Hippocampal formation (tissue), 2 donors: ENCODE data around the gene TRIM72.
"Not testable (repeated sequence)": the region's sequence is repeated elsewhere in the genome, so short reads cannot be mapped to it uniquely, and the experiment has no call there.

Source experiments
- DNase-seq, 2 donors: peaks; one replicate each; lab custom pipeline; 2025; lab: John Stamatoyannopoulos, UW

The TRIM72 gene, protein sequence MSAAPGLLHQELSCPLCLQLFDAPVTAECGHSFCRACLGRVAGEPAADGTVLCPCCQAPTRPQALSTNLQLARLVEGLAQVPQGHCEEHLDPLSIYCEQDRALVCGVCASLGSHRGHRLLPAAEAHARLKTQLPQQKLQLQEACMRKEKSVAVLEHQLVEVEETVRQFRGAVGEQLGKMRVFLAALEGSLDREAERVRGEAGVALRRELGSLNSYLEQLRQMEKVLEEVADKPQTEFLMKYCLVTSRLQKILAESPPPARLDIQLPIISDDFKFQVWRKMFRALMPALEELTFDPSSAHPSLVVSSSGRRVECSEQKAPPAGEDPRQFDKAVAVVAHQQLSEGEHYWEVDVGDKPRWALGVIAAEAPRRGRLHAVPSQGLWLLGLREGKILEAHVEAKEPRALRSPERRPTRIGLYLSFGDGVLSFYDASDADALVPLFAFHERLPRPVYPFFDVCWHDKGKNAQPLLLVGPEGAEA

DNA sequence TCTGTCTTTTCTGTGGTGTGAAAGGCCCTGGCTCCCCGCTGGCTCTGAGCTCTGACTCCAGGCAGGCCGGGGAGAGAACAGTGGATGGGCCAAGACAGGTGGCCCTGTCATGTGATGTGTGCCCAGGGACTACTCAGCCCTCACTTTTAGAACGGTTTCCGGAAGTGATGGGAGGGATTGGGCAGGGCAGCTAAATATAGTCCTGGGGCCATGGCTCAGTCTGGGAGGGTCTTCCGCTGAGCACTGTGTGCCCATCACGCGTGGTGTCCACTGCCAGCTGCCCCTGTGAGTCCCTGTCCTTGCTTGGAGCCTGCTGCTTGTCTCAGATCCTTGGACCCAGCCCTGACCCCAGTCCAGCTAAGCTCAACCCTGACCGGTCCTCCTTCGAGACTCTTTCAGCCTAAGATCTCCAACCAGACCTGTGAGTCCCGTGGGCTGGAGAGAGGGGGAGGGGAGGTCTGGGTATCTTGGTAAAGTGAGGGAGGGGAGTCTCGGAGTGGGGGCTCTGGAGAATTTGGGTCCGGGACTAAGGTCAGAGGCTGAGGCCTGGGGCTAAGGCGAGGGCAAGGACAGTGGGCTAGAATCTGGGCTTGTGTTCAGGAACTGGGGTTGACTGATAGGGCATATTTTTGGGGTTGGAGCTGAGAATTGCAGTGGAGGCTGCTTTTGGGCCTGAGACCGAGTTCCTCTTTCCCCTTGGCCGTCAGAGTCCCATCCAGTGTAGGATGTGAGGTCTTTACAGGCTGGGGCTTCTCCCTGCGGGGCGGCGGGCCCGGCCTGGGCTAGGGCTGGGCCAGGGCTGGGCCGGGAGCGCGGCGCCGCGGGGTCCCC is at the start of gene TRIM72:
Gene TRIM72 (plus strand): TSS at position 243 of the 831 bp plus-strand sequence. CDS start 620 bp downstream, outside the sequence.
- no peak for DNase-seq

DNA sequence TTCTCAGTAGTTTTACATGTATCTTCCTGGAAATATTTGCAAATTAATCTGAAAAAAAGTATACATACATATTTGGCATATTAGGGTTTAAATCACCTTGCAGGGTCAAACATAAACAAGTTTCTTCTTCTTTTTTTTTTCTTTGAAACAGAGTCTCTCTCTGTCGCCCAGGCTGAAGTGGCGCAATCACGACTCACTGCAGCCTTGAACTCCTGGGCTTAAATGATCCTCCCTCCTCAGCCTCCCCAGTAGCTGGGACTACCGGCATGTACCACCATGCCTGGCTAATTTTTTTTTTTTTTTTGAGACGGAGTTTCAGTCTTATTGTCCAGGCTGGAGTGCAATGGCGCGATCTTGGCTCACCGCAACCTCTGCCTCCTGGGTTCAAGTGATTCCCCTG is 46.6 kb upstream of the TRIM72 start:
- DNase-seq: no peak

DNA sequence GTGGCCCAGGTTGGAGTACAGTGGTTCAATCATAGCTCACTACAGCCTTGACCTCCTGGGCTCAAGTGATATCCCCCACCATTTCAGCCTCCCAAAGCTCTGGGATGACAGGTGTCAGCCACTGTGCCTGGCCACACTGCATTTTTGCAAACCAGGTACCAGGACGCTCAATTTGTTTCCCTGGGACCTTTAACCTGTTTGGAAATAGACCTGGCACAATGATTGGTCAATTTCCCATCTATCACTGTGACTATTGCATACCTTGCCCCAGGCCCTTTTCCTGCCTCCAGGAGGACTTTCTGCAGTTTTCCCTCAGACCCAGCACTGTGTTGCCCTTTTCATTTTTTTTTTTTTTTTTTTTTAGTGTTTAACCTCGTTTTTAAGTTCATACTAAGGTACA is 45.1 kb upstream of the TRIM72 start:
- no peak for DNase-seq

DNA sequence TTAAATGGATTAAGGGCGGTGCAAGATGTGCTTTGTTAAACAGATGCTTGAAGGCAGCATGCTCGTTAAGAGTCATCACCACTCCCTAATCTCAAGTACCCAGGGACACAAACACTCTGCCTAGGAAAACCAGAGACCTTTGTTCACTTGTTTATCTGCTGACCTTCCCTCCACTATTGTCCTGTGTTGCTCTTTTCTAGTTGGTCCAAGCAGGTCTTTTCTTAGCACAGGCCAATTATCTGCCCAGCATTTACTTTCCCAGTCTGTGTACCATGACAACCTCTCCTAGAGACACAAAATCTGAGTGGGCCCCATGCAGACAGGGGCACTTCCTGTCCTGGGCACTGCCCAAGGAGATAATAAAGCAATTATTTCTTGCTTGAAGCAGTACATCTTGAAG is 43.9 kb upstream of the TRIM72 start:
- not testable (repeated sequence) for DNase-seq

DNA sequence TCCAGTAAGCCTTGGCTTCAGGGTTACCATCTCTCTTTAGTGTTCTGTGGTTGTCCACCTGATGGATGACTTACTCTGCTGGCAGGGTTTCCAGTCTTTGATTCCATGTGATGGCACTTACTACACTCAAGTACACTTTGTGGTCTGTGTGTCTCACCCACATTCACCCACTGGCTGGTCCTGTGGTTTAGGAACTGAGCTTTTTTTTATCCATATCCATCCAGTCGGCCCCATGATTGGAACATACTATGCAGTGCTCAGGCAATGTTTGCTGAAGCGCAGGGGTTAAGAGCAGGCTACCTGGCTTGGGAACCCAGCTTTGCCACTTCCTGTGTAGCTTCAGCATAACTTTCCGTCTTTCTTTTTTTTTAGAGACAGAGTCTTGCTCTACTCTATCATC is 36.8 kb upstream of the TRIM72 start:
- DNase-seq: no peak

DNA sequence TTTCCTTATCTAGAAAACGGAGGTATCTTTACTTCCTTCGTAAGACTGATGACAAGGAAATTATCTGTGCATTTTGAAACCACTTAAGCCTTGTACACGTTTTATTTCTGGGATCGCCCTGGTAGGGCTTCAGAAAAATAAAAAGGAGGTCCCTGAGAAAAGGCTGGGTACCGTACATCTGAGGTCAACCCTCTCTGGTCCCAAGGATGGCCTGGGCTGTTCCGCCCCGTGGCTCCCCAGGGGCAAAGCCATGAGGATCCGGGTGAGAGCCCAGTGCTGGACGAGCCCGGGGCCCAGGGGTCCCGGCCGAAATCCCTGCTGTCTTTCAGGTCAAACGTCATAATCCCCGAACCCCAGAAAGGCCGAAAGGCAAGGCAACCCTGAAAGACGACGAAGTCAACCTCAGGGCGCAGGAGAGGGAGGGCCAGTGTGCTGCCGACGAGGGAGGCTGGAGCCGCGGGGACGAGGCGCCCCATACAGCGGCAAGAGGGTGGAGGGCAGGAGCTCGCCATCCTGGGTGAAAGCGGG is 34.6 kb upstream of the TRIM72 start:
- no peak for DNase-seq

DNA sequence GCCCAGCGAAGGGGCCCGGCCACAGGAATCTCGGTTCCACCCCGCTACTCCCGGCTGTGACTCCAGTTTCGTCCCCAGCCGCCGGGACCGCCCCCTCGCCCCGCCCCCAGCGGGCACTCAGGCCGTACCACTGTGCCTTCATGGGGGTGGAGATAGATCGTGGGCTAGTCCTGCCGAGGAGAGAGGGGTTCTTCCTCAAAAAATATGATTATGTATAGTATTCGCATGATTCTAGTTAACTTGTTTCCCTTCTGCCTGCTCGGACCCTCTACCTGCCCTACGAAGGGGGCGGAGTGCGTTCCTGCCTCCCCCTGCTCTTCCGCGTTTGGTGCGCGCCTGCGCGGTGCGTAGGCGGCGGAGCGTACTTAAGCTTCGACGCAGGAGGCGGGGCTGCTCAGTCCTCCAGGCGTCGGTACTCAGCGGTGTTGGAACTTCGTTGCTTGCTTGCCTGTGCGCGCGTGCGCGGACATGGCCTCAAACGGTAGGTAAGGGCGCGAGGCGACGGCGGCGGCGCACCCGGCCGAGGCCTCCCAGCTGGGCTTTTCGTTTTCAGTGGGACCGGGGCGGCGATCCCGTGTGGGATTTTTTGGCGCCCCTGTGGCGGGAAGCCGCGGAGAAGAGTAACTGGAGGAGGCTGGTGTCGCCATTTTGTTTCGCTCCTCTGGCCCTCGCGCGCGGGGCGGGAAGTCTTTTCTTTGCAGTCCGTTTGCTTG is 34.0 kb upstream of the TRIM72 start, which contains the start of gene FUS:
Gene FUS (plus strand): TSS at position 393 of the 713 bp plus-strand sequence. CDS start 76 bp downstream, at position 469.
- peak; percentile 84 to 89 for DNase-seq

DNA sequence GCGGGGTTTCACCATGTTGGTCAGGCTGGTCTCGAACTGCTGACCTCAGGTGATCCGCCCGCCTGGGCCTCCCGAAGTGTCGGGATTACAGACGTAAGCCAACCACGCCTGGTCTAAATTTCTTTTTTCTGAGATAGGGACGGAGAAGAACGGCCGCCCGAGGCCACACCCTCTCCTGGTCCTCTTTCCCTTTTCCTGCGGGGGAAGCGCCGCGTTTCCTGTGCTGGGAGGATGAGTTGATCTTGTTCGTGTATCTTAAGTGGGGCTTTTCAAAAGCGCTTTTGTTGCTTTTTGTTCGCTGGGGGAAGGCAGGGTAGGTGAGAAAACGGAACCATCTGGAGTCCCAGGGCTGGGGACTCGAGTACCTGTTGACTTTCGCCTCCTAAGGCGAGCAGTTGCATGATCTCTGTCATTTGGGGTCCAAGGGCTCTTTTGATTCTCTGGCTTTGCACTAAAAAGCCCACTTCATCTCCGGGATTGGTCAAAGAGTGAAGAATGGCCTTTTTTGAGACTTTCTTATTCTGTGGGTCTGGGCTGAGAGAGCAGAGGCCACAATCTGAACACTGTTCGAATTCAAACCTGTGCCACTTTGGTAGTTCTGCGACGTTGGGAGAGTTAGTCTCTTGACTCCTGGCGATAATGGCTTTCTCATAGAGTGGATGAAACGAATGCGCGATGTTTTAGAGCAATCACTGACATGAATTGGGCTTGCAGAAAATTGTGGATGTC is 32.7 kb upstream of the TRIM72 start:
- DNase-seq: no peak

DNA sequence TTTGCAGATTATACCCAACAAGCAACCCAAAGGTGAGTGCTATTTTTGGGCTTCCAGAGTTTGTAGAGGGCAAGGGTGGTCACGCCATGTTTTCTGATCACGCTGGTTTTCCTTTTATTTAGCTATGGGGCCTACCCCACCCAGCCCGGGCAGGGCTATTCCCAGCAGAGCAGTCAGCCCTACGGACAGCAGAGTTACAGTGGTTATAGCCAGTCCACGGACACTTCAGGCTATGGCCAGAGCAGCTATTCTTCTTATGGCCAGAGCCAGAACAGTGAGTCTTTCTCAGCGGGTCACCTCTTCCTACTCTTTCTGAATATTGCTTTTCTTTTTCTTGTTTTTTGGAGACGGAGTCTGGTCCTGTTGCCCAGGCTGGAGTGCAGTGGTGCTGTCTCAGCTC is 31.5 kb upstream of the TRIM72 start:
- DNase-seq: no peak

DNA sequence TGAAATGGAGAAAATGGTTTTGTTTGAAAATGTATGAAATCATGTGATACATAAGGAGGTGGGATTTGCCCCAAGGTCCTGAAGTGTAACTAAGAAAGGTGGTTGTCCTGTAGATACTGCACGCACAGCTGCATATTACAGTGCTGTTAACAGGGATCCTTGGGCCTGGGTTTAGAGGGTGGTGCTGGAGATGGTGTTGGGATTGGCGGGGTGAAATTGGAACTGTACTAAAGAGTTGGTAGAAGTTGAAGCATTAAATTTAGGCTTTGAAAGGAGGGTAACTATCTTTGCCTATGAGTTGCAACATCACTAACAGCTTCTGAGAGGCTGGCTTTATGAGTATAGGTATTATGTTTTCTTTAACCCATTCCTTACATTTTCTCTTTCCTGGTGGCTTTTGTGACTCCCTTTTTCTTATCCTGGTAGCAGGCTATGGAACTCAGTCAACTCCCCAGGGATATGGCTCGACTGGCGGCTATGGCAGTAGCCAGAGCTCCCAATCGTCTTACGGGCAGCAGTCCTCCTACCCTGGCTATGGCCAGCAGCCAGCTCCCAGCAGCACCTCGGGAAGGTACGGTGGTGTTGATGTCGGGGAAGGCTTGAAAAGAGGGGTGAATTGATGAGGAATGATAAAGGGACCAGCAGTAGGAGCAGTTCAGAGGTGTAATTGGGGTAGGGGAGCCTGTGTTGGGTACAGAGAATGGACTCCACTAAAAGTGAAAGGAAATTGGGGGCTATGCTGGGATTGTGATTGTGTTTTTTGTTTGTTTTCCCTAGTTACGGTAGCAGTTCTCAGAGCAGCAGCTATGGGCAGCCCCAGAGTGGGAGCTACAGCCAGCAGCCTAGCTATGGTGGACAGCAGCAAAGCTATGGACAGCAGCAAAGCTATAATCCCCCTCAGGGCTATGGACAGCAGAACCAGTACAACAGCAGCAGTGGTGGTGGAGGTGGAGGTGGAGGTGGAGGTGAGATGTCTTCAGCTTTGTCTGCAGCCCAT is 30.2 kb upstream of the TRIM72 start:
- no peak for DNase-seq

DNA sequence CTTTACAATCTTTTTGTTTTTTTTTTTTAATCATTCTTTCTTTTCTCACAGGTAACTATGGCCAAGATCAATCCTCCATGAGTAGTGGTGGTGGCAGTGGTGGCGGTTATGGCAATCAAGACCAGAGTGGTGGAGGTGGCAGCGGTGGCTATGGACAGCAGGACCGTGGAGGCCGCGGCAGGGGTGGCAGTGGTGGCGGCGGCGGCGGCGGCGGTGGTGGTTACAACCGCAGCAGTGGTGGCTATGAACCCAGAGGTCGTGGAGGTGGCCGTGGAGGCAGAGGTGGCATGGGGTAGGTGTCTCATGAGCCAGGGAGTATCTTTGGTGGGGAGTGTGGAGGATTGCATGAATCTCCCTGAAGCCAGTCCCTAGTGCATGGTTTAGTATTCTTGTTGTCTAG is 29.0 kb upstream of the TRIM72 start:
- no peak for DNase-seq

DNA sequence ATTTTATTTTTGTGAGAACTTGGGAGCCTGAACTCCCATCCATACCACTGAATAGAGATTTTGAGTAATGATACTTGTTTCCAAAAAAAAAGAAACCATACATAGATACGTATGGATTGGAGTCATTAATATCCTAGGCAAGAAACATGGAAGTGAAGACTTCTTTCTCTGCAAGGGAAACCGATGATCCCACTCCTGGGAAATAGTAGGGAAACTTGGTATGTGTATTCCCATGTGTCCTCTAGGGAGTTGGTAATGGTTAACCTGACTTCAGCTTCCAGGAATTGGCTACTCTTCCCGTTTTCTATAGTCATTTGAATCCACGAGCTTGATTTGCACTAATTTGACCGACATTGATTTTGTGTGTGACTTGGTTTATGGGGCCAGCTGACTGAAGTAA is 28.6 kb upstream of the TRIM72 start:
- DNase-seq: no peak

DNA sequence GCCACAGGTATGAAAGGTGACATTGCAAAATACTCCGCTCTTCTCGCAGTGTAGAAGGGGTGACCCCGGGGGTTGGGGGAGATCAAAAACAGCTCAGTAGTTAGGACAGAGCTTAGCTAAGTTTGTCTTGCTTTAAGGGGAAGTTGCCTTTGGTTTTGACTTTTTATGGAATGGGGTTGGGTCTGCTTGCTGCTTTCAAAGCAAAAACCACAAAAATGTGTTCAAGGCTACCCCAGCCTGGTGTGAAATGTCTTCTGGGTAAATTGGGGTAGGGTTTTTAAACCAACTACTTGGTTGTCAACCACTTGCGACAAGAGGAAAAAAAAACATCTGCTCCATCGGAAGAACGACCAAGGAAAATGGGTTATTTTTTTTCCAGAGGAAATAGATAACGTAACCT is 27.7 kb upstream of the TRIM72 start:
- DNase-seq: no peak

DNA sequence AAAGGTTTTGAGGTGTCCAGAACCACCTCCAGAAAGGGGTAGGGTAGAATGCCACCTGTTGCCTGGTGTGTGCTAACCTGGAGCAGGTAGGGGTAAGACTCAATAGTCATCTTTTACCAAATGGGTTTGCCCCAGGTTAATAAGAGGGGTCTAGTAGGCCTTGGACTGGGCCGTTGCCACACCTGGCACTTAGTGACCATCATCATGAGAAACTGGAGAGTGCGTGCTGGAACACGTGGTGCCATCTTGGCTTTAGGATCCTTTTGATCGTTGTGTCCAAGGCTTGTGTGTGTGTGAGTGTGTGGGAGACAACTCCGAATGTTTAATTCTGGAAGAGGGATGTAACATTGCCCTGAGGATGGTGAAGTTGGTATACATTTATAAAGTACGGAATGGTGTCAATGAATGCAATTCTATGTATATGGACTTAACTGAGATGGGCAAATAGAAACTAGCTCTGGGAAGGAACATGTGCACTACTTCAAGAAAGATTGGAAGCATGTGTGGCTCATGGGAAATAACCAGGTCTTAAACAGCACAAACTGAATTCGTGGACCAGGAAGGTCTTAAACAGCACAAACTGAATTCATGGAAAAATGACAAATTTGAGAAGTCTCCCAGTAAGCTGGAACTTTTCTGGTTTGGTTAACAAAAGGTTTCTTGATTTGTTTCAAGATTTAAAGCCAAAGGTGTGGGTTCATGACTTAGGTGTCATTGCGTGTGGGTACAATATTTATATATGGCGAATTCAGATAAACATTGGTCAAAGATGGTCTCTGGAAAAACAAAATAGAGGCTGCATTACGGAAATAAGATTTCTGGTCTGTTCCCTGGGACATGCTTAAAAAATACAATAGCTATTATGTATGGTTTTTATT is 26.8 kb upstream of the TRIM72 start:
- DNase-seq: no peak

DNA sequence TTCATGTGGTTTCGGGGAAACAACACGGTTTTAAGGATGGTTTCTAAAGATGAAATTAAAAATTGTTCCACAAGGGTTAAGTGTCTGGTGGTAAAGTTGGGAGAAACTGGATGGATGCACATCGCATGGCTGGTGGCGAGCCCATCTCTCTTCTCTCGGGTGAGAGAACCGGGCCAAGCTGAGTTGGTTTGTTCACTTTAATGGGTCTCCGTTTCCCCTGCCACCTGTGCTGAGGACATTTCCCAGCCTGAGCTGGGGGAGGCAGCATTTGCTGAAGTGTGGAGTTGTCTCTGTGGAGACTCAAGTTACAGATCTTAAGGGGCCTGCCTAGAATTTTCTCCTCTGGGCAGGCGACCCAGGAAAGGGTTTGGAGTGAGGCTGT is 26.1 kb upstream of the TRIM72 start:
- no peak for DNase-seq

DNA sequence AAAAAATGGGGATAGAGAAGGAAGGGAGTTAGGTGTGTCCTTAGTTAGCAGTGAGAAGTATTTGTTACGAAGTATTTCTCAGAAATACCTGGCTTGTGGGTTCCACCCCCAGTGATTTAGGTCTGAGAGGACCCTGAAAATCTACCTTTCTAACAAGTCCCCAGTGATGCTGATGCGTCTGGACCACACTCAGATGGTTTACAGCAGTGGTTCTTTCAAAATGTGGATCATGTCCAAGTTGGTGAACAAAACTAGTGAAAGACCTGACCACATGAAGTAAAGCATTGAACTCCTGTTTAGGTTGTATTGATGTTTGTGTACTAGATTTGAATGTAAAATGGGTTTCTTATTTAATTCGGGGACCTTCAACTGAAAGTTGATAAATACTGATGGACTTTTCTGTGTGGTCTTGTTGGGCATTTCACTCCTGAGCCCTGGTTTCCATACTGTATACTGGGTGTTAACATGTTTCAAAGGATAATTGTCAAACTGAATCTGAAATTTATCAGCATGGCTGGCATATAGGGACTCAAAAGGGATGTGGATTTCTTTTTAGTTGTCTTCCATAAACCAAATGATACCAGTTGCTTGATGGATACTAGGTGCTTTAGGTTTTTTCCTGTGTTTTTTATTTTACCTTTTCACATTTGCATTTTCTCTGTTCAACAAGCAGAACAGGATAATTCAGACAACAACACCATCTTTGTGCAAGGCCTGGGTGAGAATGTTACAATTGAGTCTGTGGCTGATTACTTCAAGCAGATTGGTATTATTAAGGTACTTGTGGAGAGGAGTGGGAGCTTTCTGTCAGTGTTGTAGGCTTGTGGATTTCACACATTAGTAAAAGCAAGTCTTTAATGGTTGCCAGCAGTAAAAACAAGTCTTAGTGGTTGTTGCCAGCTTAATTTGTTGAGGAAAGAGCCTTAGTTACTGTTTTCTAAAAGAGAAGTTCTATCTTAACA is 25.2 kb upstream of the TRIM72 start:
- DNase-seq: no peak

DNA sequence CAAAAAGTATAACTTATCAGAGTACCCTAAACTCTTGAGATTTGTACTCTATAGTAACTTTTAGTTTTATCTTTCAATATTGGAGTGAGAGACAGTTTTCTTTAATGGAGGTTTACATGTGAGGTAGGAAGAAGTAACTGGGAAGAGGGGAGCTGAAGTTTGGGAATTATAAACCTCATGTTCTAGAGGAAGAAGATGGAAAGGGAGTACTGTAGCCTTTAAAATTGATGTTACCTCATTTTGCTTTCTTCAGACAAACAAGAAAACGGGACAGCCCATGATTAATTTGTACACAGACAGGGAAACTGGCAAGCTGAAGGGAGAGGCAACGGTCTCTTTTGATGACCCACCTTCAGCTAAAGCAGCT is 24.5 kb upstream of the TRIM72 start:
- DNase-seq: no peak

DNA sequence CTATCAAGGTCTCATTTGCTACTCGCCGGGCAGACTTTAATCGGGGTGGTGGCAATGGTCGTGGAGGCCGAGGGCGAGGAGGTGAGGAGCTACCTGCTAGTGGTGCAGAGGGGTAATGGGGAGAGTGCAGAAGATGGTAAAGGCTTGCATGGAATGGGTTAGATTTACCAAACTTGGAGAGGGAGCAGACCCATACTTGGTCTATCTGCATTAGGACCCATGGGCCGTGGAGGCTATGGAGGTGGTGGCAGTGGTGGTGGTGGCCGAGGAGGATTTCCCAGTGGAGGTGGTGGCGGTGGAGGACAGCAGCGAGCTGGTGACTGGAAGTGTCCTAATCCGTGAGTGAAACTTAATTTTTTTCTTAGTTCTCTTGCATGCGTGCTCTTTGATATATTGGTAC is 23.9 kb upstream of the TRIM72 start:
- DNase-seq: no peak
